Right kidney (tissue), 1 donor: ENCODE data around the gene PYGO2.
A peak's percentile ranks its signal among the peaks of the same experiment; 100 is the strongest.

Experiments
- DNase-seq: peaks from one replicate; pipeline ENCODE4 v3.0.0-alpha.2; 2016

PYGO2 gene

DNA sequence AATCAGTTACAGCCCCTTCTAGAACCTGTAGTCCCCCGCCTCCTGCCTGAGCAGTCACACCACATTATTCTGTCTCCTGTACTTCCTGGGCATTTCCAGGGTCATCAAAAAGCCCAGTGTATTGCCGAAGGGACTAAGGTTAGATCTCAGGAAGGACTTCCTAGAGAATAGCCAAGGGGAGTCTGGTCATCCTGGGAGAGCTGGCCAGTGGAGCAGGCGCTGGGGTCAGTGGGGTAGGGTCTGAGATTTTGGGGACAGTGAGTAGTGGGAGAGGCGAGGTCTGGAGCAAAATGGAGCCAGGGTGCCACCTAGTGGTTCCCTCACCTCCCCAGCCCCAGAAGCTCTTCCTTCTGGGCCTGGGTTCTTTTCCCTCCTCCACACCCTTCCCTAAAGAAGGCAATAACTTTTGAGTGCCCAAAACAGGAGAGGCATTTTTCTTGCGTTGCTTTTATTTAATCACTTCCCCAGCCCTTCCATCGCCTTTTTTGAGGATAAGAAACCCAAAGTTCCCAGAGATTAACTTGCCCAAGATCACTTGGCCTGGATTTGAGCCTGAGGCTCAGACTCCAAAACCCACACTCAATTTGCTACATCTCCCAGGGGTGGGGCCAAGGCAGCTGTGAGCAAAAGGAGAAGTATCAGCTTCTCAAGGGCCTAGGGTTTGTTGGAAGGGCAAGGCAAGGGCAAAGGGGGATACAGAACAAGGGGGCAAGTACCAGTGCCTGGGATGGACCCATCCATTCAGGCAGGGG, 17.8 kb downstream of the PYGO2 start:
- DNase-seq, result no peak

DNA sequence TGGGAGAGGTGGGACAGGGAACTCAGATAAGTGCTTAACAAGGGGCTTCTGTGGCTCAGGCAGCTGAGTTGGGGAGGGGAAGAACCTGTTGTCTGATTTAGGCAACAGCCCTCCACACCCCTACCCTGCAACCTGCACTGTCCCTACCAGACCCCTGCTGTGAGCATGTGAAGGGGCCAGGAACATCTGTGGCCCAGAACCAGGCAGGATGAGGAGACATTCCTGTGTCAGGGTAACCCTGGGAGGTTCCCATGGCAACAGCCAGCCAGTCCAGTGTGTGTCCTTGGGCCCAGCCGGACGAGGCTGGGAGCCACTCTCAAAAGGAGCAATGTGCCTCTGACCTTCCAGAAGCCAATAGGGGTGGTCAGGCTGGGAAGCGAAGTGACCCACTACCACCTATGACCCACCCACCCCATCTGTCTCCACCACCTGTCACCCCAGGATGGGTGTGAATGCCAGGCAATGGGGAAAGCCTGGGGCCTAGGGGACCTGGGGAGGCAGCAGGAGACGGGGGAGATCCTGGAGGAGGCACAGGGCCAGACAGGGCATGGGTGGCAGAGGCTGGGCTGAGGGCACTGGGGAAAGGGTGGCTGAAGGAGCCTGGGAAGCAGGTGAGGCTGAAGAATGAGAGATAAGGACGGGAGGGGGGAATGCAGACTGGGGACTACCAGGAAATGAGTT, 20.1 kb downstream of the PYGO2 start:
- DNase-seq, result no peak

- no peak for DNase-seq
Measured at GRCh38 chr1:154940651-154941194, 20.9 kb downstream of the PYGO2 start.

- no peak for DNase-seq
Measured at GRCh38 chr1:154940213-154940560, 21.4 kb downstream of the PYGO2 start.

DNA sequence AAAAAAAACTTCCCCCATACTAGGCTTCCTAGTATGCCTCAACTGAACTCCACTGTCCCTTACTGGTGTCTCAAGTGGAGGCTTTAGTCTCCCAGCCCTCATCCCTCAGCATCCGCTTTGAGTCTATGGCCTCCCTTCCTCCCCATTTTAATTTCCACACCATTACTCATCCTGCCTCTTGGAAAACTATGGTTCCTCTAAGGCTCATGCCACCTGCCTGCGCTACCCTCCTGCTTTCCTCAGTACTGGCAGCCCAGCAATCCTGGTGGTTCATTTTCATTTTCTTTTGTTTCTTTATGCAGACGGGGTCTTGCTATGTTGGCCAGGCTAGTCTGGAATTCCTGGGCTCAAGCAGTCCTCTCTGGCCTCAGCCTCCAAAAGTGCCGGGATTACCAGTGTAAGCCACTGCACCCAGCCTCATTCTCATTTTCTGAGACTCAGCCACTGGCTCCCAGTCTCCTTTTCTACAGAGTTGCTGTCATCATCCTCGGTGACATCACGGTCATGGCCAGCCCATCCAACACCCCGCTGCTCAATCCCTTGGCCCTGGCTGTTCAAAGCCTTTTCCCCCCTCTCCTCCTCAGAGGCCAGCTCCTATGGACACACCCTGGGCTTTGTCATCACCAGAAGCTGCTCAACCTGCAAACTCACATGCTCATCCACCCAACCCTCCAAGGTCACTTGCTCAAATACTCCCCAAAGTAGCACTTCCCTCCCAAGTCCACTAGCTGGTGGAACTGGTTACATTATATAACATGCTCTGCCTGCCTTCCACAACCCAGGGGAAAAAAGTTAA, 22.8 kb downstream of the PYGO2 start:
- no peak for DNase-seq

DNA sequence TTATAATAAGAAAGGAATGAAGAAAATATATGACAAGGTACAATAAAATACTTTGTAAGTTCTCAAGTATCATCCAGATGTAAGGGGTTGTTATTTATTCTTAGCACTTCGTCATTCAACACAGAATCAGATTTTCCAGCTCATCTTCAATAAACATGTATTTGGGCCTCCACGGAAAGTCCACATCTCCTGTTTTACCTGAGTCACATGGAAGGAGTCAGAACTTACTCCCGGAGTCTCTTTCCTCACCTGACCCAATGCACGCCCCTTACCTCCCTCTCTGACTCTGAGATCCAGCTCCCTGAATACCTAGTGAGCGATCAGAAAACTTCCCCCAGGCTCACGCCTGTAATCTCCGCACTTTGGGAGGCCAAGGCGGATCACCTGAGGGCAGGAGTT, 23.6 kb downstream of the PYGO2 start:
- no peak for DNase-seq

GRCh38 chr1:154937085-154937987, 24.2 kb downstream of the PYGO2 start:
- peak; percentile 98 for DNase-seq

- DNase-seq, result peak; percentile 100
Measured at GRCh38 chr1:154936555-154937084, 25.0 kb downstream of the PYGO2 start, which contains the start of gene PMVK. Gene PMVK (minus strand): TSS chr1:154936719. CDS start chr1:154936685, 34 bp downstream.

DNA sequence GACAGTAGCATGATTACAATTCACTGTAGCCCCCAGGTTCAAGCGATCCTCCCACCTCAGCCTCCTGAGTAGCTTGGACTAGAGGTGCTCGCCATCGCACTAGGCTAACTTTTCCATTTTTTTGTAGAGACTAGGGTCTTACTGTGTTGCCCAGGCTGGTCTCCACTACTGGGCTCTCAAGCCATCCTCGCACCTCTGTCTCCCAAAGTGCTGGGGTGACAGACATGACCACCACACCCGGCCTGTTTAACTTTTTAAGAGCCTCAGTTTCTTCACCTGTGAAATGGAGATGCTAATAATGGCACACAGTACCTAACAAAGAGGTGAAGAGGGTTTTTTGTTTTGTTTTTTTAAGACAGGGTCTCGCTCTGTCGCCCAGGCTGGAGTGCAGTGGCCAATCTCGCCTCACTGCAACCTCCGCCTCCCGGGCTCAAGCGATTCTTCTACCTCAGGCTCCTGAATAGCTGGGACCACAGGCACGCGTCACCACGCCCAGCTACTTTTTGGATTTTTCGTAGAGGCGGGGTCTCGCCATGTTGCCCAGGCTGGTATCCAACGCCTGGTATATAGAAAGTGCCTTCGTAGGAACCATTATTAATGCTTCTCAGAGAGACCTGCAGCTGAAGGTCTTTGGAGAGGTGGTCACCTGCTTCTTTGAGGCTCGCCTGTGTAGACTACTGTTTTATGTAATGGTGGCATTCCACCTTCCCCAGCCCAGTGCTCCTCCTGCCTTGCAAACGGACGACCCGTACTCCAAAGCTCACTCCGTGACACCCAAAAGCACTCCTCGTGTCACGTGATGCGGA, 25.6 kb downstream of the PYGO2 start:
- DNase-seq, result no peak

DNA sequence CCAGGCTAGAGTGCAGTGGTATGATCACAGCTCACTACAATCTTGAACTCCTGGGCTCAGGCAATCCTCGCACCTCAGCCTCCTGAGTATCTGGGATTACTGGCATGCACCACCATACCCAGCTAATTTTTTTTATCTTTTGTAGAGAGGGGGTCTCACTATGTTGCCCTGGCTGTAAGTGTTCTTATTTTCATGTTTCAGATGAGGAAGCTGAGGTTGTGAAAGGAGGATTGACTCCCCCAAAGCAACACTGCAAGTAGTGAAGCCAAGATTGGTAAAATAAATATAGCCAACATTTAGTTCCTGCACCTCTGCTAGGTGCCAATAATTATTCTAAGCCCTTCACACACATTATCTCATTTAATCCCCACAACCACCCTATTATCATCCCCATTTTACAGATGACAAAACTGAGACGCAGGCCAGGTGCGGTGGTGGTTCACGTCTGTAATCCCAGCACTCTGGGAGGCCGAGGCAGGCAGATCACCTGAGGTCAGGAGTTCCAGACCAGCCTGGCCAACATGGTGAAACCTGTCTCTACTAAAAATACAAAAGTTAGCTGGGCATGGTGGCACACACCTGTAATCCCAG, 27.1 kb downstream of the PYGO2 start:
- no peak for DNase-seq

GRCh38 chr1:154931940-154932487, 29.6 kb downstream of the PYGO2 start:
- DNase-seq, result no peak

DNA sequence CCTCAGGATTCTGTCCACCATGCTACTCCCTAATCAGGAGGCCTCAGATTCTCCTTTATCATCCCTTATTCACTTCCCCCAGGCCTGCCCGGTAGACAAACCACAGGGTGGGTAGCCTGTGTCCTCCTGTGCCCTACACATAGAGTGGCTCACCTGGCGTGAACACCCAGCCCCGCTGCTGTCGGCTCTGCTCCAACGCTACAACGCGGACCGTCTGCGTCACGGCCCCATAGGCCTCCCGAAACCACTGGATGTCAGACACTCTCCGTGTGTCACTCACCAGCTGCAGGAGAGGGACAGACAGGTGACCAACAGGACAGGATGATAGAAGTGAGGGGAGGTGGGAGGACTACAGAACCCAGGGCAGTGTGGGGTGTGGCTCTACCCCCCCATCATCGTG, 35.4 kb downstream of the PYGO2 start:
- DNase-seq, result no peak

DNA sequence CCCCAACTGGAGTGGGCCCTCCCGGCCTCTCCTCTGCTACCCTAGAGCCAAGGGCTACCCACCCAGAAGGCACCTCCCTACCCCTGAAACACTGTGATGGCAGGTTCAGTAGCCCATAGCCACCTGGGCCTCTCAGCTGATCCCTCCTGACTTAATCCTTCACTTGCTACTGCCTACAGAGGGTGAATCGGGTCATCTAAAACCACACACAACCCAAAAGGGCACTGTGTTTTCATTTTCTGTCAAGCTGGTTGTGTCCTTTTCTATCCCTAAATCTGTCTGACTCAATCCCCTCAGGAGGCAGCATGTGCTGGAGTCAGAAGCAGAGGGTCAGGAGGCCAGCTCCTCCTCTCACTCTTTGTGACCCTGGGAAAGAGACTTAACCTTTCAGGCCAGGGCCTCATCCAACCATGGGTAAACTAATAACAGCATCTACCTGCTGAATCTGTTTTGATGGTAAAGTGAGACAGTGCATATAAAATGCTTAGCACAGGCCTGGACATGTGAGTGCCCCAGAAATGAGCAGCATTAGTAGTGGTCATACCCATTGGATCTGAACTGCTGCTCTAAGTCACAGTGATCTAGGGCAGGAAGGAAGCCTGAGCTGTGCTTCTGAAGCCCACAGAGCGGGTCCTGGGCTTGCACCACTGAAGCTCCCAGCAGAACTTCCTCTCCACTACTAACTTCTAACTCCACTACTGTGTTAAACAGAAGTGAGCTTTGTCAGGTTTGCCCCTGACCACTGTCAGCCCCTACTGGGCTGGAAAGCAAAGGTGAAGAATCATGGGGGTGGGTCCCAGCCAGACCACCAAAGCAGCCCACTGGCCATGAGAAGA, 36.0 kb downstream of the PYGO2 start:
- DNase-seq, result no peak

DNA sequence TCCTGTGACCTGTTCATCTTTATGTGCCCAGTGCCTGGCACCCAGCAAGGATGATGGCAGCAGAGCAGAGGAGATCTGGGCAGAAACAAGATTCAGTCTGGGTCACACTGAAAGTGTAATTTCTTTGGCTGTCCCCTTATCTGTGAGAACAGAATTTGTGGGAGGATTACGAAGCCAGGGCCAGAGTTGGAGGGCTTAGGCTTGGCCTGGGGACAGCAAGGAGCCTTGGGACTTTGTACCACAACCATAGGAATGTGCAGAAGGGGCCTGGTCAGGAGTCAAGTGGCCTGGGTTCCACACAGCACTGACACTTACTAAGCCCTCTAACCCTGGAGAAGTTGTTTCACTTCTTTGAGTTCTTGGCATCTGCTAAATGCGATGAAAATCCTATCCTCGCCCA, 37.9 kb downstream of the PYGO2 start:
- DNase-seq, result no peak

DNA sequence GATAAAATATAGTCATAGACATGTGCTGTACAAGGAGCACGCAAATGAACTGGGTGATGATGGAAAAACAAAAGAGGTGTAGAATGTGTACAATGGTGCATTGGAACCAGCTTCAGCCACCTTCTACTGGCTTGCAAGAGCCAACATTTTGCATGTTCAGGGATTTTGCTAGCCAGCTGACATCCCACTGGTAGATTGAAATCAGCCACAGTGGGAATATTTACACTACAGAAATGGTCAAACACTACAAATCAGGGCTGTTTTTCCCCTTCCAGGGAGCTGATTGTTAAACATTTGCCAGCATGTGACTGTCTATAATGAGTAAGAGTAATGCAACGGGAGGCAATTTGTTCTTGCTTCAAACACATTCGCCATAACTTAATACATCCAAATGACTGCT, 48.3 kb downstream of the PYGO2 start:
- DNase-seq, result no peak

GRCh38 chr1:154912755-154913154, 48.8 kb downstream of the PYGO2 start:
- no peak for DNase-seq

DNA sequence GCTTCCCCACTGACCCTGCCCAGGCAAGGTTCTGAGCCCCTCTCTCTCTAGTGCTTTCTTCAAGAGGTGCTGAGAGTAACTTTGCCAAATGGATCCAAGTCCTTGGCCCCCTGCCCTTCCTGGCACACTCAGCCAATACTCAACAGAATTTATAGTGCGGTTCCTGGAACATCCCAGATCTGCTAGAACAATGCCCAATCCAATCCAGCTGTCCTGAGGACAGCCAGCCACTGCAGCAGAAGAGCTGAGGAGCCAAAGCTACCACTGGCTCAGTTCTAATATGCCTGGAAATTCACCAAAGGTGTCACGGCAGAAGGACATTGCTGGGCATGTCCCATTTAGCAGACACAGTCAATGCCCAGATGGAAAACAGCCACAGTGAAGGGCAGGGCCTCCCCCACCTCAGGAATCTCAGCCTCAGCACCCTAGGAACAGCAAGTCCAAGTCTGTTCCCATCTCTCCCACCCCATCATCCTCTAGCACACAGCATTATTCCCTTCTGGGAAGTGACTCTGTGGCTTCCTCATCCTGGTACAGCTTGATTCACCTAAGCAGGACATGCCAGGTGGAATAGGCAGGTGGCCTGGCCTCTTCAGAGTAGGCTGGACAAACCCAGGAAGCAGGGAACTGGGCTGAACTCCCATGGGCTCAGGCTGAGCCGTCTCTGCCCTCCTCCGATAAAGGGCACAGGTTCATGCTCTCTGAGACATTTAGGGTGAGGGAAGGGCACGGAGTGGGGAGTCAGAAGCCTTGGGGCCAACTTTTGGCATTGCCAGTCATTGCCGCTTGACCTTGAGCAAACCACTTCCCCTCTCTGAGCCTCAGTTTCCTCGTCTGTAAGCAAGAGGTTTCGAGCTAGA, 49.7 kb downstream of the PYGO2 start:
- no peak for DNase-seq

- no peak for DNase-seq
Measured at GRCh38 chr1:154910851-154911250, 50.7 kb downstream of the PYGO2 start.
